Thyroid gland (tissue), 4 donors: ENCODE data around the gene GAB1. TPM values are rescaled to one million over a fixed set of nuclear protein-coding genes. Genes with fewer than 3 reads are reported as not detected.

ENCODE experiments used
- DNase-seq, 2 donors: peaks; one replicate each; pipeline ENCODE4 v3.0.0-alpha.2; 2019
- H3K27ac ChIP-seq, 3 donors: fragments of 200-600 bp; sonication (generic); 1 replicate in 2 of 3; 2 replicates in 1 of 3; pipeline ENCODE4 v1.5.1; 2016 to 2019; ENCODE audit warnings: mild to moderate bottlenecking in 1 of 3, moderate library complexity in 1 of 3
- H3K27me3 ChIP-seq: fragments of 200-600 bp; sonication (generic); one replicate; pipeline ENCODE4 v1.5.1; 2019
- H3K36me3 ChIP-seq, 2 donors: fragments of 200-600 bp; sonication (generic); one replicate each; pipeline ENCODE4 v1.5.1; 2016 to 2019
- H3K4me1 ChIP-seq, 2 donors: fragments of 200-600 bp; sonication (generic); one replicate each; pipeline ENCODE4 v1.5.1; 2017 to 2019
- H3K4me3 ChIP-seq, 3 donors: fragments of 200-600 bp; sonication (generic); replicated peaks in 1 of 3; 1 replicate in 2 of 3; 2 replicates in 1 of 3; pipeline ENCODE4 v1.5.1; 2016; ENCODE audit warnings: mild to moderate bottlenecking in 1 of 3
- H3K9me3 ChIP-seq: fragments of 200-600 bp; sonication (generic); one replicate; pipeline ENCODE4 v1.5.1; 2017
- POLR2A ChIP-seq, 2 donors: fragments of 450-650 bp; IDR thresholded peaks; one replicate each; pipeline ENCODE4 v1.6.1; 2017; ENCODE audit warnings: antibody characterized with exemption in 2 of 2, mild to moderate bottlenecking in 2 of 2, moderate library complexity in 1 of 2
- WGBS, 2 donors: methylation state at CpG; one replicate each; pipeline ENCODE4 v1.1.5; 2017; 5-methylcytosine and 5-hydroxymethylcytosine counted together
- intact Hi-C: fragments of 100-400 bp; cut with DNase I; formaldehyde crosslinking; loops from one replicate; pipeline ENCODE4 v1.15.1; 2023
- total RNA-seq, 4 donors: library from RNA; depleted of rRNA; stranded (reverse); fragments of >200 nt; gene quantifications; one replicate each; pipeline ENCODE4 v1.2.3, GENCODE V29; 2016
- TF ChIP-seq, protein P1 (sequence below), 6 experiments: fragments of 200-600 bp in 3 of 6; fragments of 450-650 bp in 3 of 6; sonication (generic) in 3 of 6; IDR thresholded peaks; one replicate each; pipeline ENCODE4 v1.5.1; 2016 to 2019; ENCODE audit warnings: antibody characterized with exemption in 6 of 6, mild to moderate bottlenecking in 2 of 6, inconsistent platforms in 1 of 6, moderate library complexity in 1 of 6

GAB1 gene
- total RNA-seq, 4 donors from 2014 or later = 20.3 to 40.8 (median 32.5) TPM

DNA sequence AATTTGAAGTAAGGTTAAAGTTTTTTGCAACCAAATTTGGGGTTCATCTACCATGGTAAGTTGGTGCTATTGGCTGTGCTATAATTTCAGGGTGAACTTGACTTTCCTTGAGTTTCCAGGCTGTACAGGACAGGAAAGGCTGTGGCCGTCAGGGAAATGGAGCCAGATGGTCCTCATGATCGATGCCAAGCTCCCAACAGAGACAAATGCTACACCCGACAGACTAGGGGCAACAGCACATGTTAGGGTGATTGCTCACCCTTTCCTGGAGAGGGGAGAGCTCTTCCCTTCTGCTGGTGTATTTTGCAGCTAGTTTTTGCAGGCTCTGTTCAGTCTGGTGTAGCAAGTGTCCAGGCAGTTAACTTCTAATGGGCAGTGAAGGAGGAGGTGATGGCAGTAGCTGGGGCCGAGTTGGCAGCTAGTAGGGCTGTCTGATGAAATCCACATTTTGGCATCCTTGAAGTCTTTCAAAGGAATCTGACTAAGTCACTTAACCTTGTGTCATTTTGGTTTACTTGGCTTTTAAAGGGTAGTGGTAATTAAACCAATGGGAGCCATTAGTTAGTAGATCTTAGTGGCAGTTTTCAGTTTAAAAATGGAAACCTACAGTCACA, 47.8 kb downstream of the GAB1 start:
- intact Hi-C loops = no loop called here
- no peak overlapping the region for H3K27ac ChIP-seq

DNA sequence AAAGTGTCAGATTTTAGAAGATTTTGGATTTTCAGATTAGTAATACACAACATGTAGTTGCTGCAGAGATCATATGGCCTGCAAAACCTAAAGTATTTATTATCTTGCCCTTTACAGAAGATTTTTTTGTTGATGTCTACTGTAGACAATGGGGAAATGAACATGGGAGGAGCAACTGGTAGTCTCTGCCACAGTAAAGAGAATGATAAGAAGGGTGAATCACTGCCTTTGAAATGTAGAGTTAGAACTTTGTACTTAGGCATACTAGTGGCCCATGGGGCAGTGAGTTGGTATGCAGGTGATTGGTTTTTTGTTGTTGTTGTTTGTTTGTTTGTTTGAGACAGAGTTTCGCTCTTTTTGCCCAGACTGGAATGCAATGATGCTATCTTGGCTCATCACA, 50.1 kb downstream of the GAB1 start:
- Histone ChIP-seq H3K27ac (no peak overlapping the region), H3K4me3 (no peak overlapping the region), H3K9me3 (no peaks in the 10 kb centered on the region), H3K4me1 (peaks cover 22 to 37% of the 10 kb centered on the region in 2 donors), H3K27me3 (no peaks in the 10 kb centered on the region), H3K36me3 (no peaks in the 10 kb centered on the region)
- DNase-seq = no peak
- intact Hi-C loops = no loop called here
- WGBS, 2 donors = 85 to 96% methylated on average over 1 of the region's 1 CpG
- no peak for TF ChIP-seq POLR2A (IDR thresholded peaks at IDR 0.05)
- TF ChIP-seq, protein P1, sequence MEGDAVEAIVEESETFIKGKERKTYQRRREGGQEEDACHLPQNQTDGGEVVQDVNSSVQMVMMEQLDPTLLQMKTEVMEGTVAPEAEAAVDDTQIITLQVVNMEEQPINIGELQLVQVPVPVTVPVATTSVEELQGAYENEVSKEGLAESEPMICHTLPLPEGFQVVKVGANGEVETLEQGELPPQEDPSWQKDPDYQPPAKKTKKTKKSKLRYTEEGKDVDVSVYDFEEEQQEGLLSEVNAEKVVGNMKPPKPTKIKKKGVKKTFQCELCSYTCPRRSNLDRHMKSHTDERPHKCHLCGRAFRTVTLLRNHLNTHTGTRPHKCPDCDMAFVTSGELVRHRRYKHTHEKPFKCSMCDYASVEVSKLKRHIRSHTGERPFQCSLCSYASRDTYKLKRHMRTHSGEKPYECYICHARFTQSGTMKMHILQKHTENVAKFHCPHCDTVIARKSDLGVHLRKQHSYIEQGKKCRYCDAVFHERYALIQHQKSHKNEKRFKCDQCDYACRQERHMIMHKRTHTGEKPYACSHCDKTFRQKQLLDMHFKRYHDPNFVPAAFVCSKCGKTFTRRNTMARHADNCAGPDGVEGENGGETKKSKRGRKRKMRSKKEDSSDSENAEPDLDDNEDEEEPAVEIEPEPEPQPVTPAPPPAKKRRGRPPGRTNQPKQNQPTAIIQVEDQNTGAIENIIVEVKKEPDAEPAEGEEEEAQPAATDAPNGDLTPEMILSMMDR (IDR thresholded peaks at IDR 0.05) = no peak

More for the DNA sequence above, 47.8 kb downstream of the GAB1 start:
- no peak for DNase-seq
- H3K9me3 ChIP-seq = no peaks in the 10 kb centered on the region
- peaks cover 28 to 36% of the 10 kb centered on the region in 2 donors for H3K4me1 ChIP-seq
- no peak overlapping the region for H3K4me3 ChIP-seq
- no peaks in the 10 kb centered on the region for H3K27me3 ChIP-seq
- TF ChIP-seq, protein P1 (IDR thresholded peaks at IDR 0.05) = no peak
- no peak for TF ChIP-seq POLR2A (IDR thresholded peaks at IDR 0.05)
- no peaks in the 10 kb centered on the region for H3K36me3 ChIP-seq
- WGBS, 2 donors = 66 to 73% methylated on average over 4 of the region's 4 CpGs

DNA sequence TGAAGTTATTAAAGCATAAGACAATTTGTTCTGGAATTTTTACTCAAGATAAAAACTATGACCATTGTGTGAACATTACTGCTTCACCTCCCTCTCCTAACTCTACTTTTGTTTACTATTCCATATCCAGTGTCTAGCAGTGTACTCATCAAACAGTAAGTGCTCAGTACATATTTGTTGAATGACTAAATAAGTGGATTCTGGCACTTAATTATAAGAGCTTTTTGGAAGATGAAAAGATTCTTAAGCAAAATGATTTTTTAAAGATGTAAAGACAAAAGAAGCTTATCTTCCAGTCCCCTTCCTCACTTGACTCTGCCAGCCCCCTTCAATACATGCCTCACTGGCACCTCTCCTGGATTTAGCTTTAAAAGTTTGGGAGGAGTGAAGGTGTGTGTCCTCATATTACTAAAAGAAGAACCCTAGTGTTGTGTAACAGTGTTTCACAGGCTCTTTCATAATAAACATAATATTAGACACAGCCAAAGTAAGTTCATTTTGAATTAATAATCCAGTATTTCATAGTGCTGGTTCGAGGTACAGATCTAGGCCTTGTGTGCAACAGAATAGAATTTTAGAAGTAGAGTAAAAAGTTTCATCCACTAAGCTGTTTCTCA, 53.0 kb downstream of the GAB1 start:
- intact Hi-C loops = loop anchor here (10.0 kb wide), 1 partner anchor 55 kb away; the partner anchor contains the start of gene GAB1
- TF ChIP-seq, protein P1 (IDR thresholded peaks at IDR 0.05) = no peak
- no peak for TF ChIP-seq POLR2A (IDR thresholded peaks at IDR 0.05)
- Histone ChIP-seq H3K36me3 (no peaks in the 10 kb centered on the region), H3K4me3 (no peak overlapping the region), H3K9me3 (no peaks in the 10 kb centered on the region), H3K27me3 (no peaks in the 10 kb centered on the region), H3K27ac (no peak overlapping the region), H3K4me1 (peaks cover 13 to 22% of the 10 kb centered on the region in 2 donors)
- WGBS, 2 donors = 82 to 84% methylated on average over 1 of the region's 1 CpG
- DNase-seq = no peak

DNA sequence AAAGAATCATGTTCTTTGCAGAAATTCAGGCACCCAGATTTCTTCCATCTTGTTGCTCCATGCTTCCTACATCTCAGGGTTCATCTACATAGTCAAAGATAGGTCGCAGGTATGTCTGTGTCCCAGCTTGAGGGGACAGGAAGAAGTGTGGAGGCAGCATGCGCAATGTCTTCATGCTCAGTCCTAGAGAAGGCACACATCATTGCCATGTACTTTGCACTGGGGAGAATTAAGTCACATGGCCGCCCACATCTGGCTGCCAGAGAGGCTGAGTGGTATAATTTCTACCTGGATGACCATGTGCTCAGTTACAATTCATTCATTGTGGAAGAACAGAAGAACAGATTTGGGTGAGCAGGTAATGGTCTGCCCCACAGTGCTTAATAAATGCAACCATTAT, 54.1 kb downstream of the GAB1 start:
- whole genome bisulfite sequencing, 2 donors = 78 to 96% methylated on average over 3 of the region's 3 CpGs
- Histone ChIP-seq H3K4me3 (no peak overlapping the region), H3K27ac (no peak overlapping the region), H3K9me3 (no peaks in the 10 kb centered on the region), H3K4me1 (peaks cover 13 to 22% of the 10 kb centered on the region in 2 donors), H3K36me3 (no peaks in the 10 kb centered on the region), H3K27me3 (no peaks in the 10 kb centered on the region)
- intact Hi-C loops = loop anchor here (10.0 kb wide), 1 partner anchor 56 kb away; the partner anchor contains the start of gene GAB1
- TF ChIP-seq, protein P1 (IDR thresholded peaks at IDR 0.05) = no peak
- no peak for TF ChIP-seq POLR2A (IDR thresholded peaks at IDR 0.05)
- no peak for DNase-seq

DNA sequence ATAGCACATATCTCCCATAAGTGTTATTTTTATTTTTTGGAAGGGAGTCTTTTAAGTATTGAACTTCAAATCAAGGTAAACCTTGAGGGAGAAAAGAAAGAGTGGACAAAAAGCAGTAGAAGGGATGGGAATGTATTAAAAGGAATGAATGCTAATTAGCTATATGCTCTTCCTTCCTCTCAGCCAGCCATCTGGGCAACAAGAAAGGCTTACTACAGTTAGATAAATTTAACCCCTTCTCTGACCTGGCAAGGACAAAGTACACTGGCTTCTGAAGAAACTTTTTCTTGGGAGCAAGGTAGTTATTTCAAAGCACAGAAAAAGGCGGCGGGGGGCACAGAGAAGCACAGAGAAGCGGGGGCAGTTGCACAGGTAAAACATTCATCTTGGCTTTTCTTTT, 54.6 kb downstream of the GAB1 start:
- Histone ChIP-seq H3K27ac (no peak overlapping the region), H3K36me3 (no peaks in the 10 kb centered on the region), H3K9me3 (no peaks in the 10 kb centered on the region), H3K27me3 (no peaks in the 10 kb centered on the region), H3K4me3 (no peak overlapping the region), H3K4me1 (peaks cover 13 to 22% of the 10 kb centered on the region in 2 donors)
- DNase-seq = no peak
- WGBS, 2 donors = 94 to 97% methylated on average over 3 of the region's 3 CpGs
- intact Hi-C loops = loop anchor here (10.0 kb wide), 1 partner anchor 56 kb away; the partner anchor contains the start of gene GAB1
- TF ChIP-seq, protein P1 (IDR thresholded peaks at IDR 0.05) = no peak
- no peak for TF ChIP-seq POLR2A (IDR thresholded peaks at IDR 0.05)
